HL-60 (cell line): Measurements from ENCODE around the gene JAKMIP1.

Experiments used
- DNase-seq, 2 experiments: peaks; one replicate each; pipeline ENCODE4 v3.0.0-alpha.2; 2010 to 2020; ENCODE audit warnings: low read depth in 1 of 2, low spot score in 1 of 2
- H3K27ac ChIP-seq: fragments of 250-450 bp; sonication (Bioruptor Pico); replicated peaks from 2 replicates; pipeline ENCODE4 v1.5.1; 2020; ENCODE audit warnings: mild to moderate bottlenecking, moderate library complexity
- H3K27me3 ChIP-seq: fragments of 250-450 bp; sonication (Bioruptor Pico); 2 replicates; pipeline ENCODE4 v1.5.1; 2021; ENCODE audit warnings: mild to moderate bottlenecking, moderate library complexity; ENCODE audit not compliant: insufficient read depth, poor library complexity, severe bottlenecking
- H3K4me3 ChIP-seq: replicated peaks from 2 replicates; pipeline ENCODE4 v1.5.1; 2011; ENCODE audit warnings: mild to moderate bottlenecking, control low read depth, low read length; ENCODE audit not compliant: insufficient read depth
- CTCF ChIP-seq: IDR thresholded peaks from one replicate; pipeline ENCODE4 v1.5.1; 2011; ENCODE audit warnings: low read length, control low read depth, inconsistent platforms; ENCODE audit not compliant: insufficient read depth
- GABPA ChIP-seq: IDR thresholded peaks from 2 replicates; pipeline ENCODE4 v1.6.1; 2012; ENCODE audit warnings: low read depth
- POLR2AphosphoS5 ChIP-seq: IDR thresholded peaks from 2 replicates; pipeline ENCODE4 v1.6.1; 2012; ENCODE audit warnings: low read depth
- SPI1 ChIP-seq: IDR thresholded peaks from 2 replicates; pipeline ENCODE4 v1.6.1; 2012; ENCODE audit warnings: low read depth, mild to moderate bottlenecking, borderline replicate concordance
- TF ChIP-seq, protein P1 (sequence below): IDR thresholded peaks from 2 replicates; pipeline ENCODE4 v1.6.1; 2012; ENCODE audit warnings: low read depth; ENCODE audit not compliant: insufficient replicate concordance

The JAKMIP1 gene

GRCh38 chr4:6122496-6122895, 77.9 kb downstream of the JAKMIP1 start:
- Histone ChIP-seq H3K27me3 (no peaks in the 10 kb centered on the region), H3K27ac (no peak overlapping the region), H3K4me3 (no peak overlapping the region)
- no peak for DNase-seq
- TF ChIP-seq SPI1: no peak
- TF ChIP-seq, protein P1, sequence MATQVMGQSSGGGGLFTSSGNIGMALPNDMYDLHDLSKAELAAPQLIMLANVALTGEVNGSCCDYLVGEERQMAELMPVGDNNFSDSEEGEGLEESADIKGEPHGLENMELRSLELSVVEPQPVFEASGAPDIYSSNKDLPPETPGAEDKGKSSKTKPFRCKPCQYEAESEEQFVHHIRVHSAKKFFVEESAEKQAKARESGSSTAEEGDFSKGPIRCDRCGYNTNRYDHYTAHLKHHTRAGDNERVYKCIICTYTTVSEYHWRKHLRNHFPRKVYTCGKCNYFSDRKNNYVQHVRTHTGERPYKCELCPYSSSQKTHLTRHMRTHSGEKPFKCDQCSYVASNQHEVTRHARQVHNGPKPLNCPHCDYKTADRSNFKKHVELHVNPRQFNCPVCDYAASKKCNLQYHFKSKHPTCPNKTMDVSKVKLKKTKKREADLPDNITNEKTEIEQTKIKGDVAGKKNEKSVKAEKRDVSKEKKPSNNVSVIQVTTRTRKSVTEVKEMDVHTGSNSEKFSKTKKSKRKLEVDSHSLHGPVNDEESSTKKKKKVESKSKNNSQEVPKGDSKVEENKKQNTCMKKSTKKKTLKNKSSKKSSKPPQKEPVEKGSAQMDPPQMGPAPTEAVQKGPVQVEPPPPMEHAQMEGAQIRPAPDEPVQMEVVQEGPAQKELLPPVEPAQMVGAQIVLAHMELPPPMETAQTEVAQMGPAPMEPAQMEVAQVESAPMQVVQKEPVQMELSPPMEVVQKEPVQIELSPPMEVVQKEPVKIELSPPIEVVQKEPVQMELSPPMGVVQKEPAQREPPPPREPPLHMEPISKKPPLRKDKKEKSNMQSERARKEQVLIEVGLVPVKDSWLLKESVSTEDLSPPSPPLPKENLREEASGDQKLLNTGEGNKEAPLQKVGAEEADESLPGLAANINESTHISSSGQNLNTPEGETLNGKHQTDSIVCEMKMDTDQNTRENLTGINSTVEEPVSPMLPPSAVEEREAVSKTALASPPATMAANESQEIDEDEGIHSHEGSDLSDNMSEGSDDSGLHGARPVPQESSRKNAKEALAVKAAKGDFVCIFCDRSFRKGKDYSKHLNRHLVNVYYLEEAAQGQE: no peak
- no peak for TF ChIP-seq CTCF
- no peak for TF ChIP-seq POLR2AphosphoS5
- no peak for TF ChIP-seq GABPA

DNA sequence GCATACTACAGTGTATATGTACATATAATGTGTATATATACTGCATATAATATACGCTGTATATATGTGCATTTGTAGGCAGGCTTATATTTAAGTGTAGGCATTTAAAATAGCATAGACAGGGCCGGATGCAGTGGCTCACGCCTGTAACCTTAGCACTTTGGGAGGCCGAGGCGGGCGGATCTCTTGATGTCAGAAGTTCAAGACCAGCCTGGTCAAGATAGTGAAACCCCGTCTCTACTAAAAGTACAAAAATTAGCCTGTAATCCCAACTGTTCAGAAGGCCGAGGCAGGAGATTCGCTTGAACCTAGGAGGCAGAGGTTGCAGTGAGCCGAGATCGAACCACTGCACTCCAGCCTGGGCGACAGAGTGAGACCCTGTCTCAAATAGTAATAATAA, 78.4 kb downstream of the JAKMIP1 start:
- Histone ChIP-seq H3K27ac (no peak overlapping the region), H3K4me3 (no peak overlapping the region), H3K27me3 (no peaks in the 10 kb centered on the region)
- TF ChIP-seq SPI1: no peak
- no peak for TF ChIP-seq POLR2AphosphoS5
- TF ChIP-seq, protein P1: no peak
- no peak for TF ChIP-seq GABPA
- TF ChIP-seq CTCF: no peak
- no peak for DNase-seq

DNA sequence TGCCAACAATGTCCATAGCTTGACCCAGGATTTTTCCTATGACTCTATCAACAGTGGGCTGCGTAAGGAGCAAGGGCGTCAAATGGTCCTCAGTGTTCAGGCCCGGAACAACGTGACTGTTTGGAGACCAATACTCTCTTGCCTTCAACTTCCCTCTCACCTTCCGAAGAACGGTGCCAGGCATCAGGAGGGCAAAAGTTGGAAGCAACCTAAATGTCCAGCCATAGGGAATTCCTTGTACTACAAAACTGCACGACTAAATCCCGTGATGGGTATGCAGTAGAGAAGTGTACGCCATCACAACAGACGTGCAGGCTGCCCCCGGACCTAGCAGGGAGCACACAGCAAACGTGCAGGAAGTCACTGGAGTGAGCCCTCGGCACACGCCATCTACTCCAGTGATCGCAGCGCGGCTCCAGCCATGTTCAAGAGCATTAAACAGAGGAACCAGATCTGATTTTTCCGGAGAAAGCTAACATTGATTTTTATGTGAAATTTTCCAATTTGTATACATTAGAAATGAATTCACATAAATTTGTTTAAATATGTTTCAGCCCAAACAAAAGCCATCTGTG, 79.0 kb downstream of the JAKMIP1 start:
- DNase-seq: no peak
- Histone ChIP-seq H3K27me3 (no peaks in the 10 kb centered on the region), H3K27ac (no peak overlapping the region), H3K4me3 (no peak overlapping the region)
- TF ChIP-seq, protein P1: no peak
- no peak for TF ChIP-seq CTCF
- no peak for TF ChIP-seq SPI1
- TF ChIP-seq POLR2AphosphoS5: no peak
- no peak for TF ChIP-seq GABPA
